ENCODE data around the gene GLT8D1.
A peak's percentile ranks its signal among the peaks of the same experiment; 100 is the strongest.

Gene GLT8D1

GRCh38 chr3:52714335-52715302, 9.0 kb upstream of the GLT8D1 start:
- ChIA-PET POLR2A (ENCODE audit: low non-redundant PET) (no interaction called here), CTCF (no interaction called here)
- no peak overlapping the region for H3K27ac ChIP-seq
- no peak for TF ChIP-seq CTCF (conservative IDR thresholded peaks at IDR 0.05; ENCODE audit: low read depth)
- DNase-seq (ENCODE audit: low spot score): no peak

DNA sequence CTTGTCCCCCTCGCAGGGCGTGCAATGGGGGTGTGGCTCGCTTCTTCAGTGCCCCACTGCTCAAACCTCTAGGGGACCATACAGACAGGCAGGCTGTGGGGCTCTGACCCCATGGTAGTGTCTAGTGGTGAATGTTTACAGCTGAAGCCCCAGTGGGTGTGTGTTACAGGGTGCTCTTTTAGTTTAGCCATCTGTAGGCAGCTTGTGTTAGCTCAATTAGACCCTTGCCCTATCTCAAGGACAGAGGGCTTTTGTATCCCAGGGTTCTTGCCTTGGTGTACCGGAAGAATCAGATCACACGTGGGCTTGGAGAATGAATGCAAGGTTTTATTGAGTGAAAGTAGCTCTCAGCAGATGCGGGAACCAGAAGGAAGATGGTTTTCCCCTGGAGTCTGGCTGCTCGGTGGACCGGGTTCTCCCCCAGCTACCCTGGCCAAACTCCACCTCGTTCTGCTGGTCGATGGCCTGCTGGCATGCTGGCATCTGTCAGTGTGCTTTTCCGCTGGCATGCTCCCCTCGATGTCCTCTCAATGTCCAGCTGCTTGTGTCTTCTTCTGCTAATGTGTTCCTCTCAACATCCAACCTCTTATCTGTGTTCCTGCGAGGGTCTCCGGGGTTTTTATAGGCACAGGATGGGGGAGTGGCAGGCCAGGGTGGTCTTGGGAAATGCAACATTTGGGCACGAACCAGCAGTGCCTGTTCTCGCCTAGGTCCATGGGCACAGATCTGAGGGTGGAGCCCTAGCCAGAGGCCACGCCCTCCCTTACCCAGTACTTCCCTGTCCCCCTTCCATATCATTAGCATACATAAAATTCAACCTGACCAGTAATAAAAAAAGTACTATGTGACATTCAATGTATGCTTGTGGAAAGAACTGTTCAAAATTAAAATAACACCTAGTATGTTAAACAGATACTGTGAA, 7.0 kb upstream of the GLT8D1 start:
- ChIA-PET CTCF (no interaction called here), POLR2A (ENCODE audit: low non-redundant PET) (no interaction called here)
- DNase-seq (ENCODE audit: low spot score): no peak
- peak overlapping the region; percentile 3; the same call in 1 of the 2 replicates for H3K27ac ChIP-seq
- no peak for TF ChIP-seq CTCF (conservative IDR thresholded peaks at IDR 0.05; ENCODE audit: low read depth)

DNA sequence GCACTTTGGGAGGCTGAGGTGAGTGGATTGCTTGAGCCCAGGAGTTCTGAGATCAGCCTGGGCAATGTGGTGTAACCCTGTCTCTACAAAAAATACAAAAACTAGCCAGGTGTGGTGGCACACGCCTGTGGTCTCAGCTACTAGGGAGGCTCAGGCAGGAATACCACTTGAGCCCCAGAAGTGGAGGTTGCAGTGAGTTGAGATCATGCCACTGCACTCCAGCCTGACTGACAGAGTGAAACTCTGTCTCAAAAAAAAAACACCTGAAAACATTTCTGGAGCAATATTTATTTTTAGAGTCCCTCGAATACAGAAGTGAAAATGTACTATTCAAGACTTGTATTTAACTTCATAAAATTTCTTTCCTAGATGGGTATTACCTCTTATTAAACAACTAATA, 4.9 kb upstream of the GLT8D1 start:
- DNase-seq (ENCODE audit: low spot score): no peak
- peak overlapping the region; percentile 48 for H3K27ac ChIP-seq
- CTCF ChIA-PET: no interaction called here
- POLR2A ChIA-PET (ENCODE audit: low non-redundant PET): no interaction called here
- no peak for TF ChIP-seq CTCF (conservative IDR thresholded peaks at IDR 0.05; ENCODE audit: low read depth)

DNA sequence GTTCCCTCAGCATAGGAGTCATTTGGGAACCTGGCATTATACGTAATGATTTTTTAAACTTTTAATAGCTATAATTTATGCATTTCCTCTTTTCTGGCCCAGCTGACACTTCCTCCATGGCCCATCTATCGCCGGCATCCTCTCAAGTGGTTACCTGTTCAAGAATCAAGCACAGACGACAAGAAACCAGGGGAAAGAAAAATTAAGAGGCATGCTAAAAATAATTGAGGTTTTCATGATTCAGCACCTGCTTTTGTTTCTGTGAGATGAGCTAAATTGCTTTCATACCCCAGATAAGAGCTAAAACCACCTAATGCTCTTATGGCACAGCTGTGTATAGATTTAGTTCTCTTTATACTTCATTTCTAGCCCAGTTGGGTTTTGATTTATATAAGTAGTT, 2.0 kb upstream of the GLT8D1 start:
- no peak for TF ChIP-seq CTCF (conservative IDR thresholded peaks at IDR 0.05; ENCODE audit: low read depth)
- no peak overlapping the region for H3K27ac ChIP-seq
- ChIA-PET CTCF (interaction anchor here (0.7 kb wide), 1 partner anchor 10 kb away, joined by 4 read pairs; no protein-coding TSS in a partner anchor), POLR2A (ENCODE audit: low non-redundant PET) (no interaction called here)
- DNase-seq (ENCODE audit: low spot score): no peak

DNA sequence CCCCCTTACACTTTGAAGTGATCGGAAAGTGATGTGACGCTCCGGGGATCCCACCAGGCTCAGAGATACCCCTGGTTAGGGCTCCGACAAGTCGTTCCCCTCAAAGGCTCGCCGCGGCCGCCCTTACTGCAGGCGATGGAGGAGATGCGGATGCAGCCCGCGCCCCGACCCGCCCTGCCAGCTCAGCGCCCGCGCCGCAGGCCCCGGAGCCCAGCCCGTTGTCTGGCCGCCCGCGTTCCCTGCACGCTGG, 228 bp downstream of the GLT8D1 start:
- peak overlapping the region; percentile 91 for H3K27ac ChIP-seq
- ChIA-PET POLR2A (ENCODE audit: low non-redundant PET) (no interaction called here), CTCF (no interaction called here)
- no peak for TF ChIP-seq CTCF (conservative IDR thresholded peaks at IDR 0.05; ENCODE audit: low read depth)
- DNase-seq (ENCODE audit: low spot score): no peak

- ChIA-PET CTCF (no interaction called here), POLR2A (ENCODE audit: low non-redundant PET) (no interaction called here)
- DNase-seq (ENCODE audit: low spot score): no peak
- TF ChIP-seq CTCF (conservative IDR thresholded peaks at IDR 0.05; ENCODE audit: low read depth): no peak
- H3K27ac ChIP-seq: peak overlapping the region; percentile 91
Measured at GRCh38 chr3:52704611-52705437, 767 bp downstream of the GLT8D1 start.
